ENCODE measurements around the gene FBXW8.

Gene FBXW8

DNA sequence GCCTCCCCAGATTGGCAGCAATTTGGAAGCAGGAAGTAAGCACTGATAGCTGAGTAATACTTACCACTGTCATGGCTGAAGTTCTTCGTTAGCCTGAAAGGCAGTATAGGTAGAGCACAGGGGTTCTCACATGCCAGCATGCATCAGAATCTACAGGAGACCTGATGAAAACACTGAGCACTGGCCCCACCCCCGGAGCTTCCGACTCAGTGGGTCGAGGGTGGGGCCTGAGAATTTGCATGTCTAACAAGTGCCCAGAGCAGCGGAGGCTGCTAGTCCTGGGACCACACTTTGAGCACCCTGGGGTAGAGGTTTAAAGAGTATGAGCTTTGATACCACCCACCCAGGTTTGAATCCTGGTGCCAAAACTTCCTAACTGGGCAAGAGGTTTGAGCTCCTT is 89.6 kb downstream of the FBXW8 start:
- no peak for DNase-seq

DNA sequence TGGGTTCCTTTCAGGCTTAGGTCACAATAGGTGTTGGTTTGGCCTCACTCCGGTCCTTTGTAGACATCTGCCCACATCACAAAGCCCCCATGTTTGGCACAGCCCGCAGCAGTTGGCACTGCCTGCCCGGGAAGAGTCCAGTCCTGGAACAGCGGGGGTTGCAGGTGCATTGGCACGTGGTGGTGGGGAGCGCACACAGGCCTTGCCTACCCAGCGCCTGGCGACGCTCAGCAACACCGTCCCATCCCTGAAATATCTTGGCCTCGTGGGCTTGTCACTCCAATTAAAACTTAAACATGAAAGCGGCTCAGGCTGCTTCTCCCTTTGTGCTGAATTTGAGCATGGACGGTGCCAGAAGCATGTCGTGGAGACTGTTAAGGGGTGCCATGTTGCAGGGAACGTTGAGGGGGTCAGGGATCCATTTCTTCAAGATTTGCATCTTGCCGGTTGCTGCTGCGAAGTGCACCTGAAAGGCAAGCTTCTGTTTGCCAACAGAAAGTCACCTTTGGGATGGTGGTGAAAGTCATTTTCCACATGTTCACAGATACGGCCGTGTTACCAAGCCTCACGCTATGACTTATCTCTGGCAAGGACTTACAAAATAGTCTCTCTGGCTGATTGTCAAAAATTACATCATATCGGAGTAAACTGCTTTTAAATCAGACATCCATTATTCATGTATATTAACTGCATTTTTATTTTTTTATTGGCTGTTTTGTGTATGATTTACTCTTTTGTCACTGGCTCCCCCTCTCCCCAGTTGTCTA is 91.5 kb downstream of the FBXW8 start:
- DNase-seq = no peak

DNA sequence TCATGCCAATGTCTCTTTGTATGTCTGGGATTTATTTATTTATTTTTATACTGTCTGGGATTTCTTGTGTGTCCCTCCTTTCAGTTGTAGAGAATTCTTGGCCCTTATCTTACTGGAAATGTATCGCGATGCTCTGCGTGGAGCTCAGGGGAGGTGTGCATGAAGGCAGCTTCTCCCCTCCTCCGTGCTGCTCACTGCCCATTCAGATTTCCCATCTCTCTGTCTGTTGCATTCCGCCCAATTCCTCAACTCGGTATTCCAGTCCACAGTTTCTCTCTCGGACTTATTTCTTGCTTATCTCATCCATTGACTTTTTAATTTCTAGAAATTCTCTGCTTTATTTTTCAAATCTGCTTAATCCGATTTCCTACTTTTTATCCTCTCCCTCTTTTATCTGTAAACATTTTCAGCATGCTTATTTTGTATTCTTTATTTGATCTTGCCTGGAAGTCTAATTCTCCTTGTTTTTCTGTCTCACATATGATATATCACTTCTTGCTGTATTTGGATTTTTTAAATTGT is 93.2 kb downstream of the FBXW8 start:
- DNase-seq = no peak

DNA sequence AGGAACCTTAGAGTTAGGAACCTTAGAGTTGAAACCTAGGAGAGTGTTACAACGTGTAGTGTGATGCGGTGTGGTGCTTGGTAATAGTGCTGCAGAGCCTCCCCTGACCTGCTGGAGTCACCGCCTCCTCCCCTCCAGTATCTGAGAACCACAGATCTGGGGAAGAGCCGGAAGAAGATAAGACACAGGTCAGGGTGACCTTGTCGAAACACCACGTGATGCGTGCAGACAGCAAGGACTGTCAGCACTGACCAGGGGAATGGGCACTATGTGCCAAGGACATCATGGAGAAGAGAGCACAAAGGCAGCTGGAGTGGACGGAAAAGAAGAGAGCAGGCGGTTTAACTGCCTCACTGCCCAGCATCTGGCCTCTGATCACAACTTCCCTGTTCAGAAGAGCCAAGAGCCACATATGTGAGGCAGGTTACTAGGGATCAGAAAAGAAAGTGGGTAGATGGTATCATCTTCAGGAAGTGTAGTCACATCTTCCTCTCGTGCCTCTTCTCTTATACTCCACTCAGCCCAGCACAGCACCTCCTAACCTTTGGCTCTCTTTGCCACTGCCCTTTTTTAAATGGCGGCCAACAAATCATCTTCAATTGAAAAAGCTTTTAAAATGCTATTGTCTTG is 94.8 kb downstream of the FBXW8 start:
- no peak for DNase-seq

DNA sequence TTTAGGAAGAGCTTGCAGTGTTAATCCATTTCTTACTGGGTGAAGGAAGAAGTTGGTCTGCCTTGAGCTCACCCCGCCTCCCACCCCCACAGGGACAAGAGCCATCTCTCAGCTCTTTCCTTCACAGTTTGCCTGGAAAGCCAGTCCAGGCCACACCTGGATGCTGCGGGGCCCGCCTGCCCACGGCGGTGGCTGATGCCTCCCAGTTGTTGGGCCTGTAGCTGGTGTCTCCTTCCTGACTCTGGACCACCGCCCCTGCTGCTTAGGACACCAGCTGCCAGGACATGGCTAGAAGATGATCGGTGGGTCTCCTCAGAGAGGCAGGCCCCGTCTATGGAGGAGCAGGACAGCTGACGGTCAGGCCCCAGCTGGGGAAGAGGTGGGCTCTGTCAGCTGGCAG is 95.6 kb downstream of the FBXW8 start:
- no peak for DNase-seq

DNA sequence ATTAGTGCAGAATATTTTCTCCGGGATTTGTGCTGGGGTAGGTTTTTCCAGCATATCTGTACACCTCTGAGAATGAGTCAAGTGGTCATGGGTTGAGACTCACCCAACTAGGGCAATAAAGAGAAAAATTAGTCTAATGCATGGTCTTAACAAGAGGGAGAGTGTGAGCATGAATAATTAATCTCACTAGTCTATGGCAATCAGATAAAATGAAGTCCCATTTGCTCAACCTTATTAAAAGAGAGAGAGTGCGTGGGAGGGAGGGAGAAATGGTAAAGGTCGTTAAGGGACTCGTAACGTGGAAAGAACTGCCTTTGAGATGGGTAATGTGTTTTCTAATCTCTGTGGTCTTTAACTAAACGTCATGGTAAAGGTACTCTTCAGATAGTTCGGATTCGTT is 96.8 kb downstream of the FBXW8 start:
- no peak for DNase-seq

DNA sequence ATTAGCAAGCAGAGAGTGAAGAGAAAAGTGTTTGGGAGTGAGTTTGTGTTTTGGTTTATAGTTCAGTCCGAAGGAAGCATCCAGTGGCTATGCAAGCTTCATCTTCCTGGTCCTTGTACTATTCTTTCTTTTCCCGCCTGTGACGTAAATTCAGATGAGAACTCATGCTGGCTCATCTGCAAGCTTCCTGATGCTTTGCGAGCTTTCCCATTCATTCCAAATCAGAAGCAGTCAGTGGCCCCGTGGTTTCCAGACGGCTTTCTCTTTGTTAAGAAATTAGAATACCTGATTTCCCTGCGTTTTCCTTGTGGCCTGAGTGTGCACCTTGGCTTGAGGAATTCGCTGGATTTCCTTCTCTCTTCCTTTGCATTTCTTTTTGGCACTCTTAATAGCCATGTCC is 99.0 kb downstream of the FBXW8 start:
- no peak for DNase-seq

DNA sequence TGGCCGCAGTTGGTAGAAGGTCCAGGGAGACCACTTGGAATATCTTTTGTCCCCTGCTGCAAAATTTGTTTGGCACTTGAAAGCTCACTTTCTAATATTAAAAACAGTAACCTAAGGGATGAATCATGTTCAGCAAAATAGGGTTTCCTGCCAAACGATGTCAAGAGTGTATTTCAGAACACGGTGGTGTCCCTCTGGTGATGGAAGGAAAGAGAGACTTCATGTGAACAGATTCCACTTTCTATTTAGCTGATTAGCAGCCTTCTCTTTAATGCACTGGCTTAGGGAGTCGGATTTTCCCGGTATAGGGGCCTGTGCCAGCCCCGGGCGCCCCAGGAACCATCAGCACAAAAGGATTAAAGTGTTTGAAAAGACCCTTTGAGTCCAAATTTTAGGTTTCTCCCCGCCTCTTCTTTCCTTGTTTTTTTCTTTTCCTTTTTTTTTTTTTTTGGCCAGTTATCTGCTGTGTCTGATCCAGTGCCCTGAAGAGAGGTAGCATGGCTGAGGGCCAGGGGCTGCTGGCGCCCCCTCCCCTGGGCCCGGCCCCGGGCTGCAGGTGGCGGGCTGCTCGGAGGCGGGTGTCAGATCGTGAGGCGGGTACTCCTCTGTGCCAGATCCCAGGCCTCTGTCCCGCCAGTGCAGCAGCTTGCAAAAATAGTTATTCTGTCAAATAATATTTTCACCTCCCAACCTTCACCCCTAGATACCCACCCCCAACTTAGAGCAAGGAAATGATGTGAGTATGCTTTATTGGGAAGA is 100.1 kb downstream of the FBXW8 start:
- DNase-seq = no peak

DNA sequence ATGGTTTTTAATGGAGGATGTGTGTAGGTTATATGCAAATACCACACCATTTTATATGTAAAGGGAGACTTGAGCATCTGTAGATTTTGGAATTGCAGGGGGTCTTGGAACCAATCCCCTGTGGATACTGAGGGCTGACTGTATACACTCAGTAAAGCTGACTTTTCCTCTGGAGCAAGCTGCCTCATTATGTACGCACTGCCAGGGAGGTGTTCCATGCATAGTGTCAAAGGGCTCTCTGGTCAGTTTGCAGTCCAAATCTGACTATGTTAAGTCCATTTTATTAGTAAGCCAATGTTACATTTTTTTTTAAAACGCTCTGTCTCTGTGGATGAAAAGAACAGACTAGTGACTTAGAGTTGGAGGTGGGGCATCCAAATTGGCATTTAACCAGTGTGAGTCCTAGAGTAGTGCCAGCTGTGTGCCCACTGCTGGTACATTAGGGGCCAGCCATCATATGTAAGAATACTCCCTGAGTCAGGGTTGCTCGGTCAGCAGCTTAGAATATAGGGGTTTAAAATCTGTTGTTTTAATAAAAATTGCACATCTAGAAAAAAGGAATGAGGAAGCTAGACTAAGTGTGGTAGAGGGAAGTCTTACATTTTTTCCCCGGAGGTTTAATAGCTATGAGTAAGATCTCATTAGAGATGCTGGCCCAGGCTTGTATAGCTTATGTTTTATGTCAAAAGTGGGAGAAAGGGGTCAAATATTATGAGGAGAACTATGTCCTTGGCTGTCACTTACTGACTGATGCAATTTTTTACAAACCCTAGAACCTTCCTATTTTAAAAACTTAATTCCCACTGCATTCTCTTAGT is 101.4 kb downstream of the FBXW8 start:
- no peak for DNase-seq

DNA sequence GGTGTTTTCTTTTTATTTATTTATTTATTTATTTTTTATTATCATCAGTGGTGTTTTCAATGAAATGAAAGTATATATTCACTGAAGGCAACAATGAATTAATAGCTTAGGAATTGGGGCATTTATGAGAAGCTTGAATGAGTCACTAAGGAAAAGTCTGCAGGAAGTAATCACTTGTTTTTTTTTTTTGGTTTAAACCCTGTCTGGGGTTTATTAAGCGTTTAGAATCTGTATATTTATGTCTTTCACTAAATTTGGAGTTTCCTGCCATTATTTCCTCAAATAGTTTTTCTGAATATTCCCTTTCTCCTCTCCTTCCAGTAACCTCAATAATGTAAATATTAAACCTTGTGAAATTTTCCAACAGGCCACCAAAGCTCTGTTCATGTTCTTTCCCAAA is 103.0 kb downstream of the FBXW8 start:
- DNase-seq = no peak

DNA sequence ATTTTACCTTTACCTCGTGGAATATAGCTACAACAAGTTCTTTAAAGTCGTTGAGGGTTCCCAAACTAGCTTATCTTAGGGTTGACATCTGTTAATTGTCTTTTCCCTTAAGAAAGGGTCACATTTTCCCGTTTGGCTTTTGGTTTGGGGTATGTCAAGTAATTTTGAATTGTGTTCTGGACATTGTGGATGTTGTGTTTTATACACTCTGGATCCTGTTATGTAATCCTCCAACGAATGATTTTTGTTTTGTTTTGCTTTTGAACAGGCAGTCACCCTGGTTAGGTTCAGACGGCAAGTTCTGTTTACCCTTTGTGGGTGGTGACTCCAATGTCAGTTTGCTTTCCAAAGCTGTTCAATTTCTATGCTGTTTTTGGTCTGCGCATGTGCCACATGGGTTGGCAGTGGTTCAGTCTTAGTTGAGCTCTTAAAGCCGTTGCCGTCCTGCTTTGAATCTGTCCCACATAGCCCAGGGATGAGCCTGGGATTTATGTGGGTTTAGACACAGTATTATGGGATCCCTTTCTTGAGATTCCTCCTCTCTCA is 103.7 kb downstream of the FBXW8 start:
- no peak for DNase-seq

DNA sequence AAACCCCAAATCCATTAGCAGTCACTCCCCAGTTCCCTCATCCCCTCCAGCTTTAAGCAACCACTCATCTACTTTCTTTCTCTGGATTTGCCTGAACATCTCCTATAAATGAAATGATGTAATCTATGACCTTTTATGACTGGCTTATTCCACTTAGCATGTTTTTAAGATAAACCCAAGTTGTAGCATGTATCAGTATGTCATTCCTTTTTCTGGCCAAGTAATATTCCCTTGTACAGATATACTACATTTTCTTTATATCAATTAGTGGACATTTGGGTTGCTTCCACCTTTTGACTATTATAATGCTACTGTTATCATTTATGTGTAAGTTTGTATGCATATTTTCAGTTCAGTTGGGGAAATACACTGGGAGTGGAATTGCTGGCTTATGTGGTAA is 105.1 kb downstream of the FBXW8 start:
- DNase-seq = no peak

DNA sequence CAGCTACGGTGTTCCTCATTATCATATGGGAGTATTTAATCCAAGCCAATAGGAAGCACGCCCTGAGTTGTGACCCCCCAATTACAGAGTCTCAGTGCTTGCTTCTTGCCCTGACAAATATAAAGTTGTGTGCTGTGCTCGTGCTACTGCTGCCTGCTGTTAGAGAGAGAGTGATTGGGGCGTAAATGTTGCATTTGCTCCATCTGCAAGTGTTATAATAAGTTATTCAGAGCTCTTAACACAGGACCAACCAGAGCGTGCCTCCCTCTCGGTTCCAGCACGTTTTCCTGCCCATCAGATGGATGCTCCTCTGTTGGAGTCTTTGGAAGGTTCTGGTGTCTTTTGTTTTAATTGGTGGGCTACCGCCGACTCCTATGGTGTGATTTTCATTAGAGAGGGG is 107.1 kb downstream of the FBXW8 start:
- DNase-seq = no peak

DNA sequence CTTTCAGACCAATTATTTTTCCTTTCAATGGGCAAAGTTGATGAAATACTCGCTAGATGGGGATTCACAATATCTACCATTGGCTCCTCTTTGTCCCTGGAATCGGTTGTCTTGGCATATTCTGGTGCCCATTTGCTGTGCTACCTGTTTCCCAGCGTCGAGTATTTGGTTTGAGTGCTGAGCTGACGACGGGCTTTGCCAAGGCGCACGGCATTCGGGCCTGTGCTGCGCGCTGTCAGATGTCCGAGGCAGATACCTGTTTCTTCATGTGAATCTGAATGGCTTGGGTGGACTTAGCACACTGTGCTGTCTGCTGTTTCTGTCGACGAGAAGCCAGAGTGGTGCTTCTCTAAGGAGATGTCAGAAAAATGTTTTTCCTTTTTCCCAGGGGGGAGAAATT is 107.5 kb downstream of the FBXW8 start:
- DNase-seq = no peak

DNA sequence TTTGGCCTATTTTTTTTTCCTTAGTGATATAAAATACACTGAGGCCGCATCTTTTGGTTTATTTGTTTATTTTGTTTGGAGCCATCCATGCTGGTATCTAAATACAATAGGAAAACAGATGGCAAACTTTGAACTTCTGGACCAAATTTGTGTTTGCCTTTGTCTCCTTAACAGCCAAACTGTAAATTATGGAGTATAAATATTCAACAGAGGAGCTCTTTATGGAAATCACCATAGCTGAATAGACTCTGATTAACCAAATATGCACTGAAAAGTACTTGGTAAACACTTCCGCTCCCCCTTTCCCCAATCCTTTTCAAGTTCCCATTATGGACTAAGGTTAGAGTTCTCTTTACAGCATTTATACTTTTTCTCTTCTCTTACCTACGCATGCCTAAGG is 107.9 kb downstream of the FBXW8 start:
- no peak for DNase-seq

DNA sequence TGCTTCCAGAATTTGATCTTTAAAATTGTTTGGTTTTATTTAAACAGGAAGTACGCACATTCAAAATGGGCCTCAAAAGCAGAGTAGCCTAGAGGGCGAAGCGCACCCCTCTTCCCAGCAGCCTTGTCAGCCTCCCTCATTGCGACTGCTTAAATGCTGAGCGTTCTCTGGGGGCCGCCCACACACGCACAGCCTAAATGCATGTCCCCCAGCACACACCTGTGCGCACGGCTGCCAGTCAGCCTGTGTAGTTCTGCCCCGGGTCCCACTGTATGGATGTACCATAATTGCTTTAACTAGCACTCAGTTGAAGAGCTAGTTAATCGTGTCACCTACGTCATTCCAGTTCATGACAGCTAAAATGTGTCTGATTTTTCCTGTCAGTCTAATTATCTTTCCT is 109.1 kb downstream of the FBXW8 start:
- no peak for DNase-seq

DNA sequence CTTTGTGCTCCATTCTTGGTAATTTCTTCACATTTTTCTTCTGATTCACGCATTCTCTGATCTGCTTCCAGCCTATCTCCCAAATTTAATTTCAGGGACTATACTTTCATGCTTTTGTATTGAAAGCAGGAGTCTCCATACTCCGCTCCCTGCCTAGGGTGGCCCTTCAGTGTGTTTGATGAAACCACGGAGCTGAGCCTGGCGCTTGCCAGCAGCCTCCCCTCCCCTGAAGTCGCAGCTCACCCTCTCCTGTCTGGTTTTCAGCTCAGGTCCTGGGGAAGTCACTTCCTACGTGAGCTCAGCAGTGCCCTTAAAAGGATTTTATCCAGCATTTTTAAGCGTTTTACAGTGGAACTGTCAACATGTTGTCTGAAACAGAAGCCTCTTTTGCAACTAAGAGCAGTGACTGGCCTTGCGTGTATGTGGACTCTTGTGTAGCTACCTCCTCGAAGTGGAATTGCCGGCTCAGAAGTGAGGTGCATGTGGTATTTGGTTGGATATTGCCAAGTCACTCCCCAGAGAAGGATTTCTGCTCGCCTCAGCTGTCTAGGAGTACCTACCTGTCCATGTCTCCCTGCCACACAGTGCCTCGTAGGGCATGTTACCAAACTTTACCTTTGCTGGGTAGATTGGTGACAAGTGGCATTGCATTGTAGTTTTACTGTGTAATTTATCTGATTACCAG is 109.9 kb downstream of the FBXW8 start:
- no peak for DNase-seq

DNA sequence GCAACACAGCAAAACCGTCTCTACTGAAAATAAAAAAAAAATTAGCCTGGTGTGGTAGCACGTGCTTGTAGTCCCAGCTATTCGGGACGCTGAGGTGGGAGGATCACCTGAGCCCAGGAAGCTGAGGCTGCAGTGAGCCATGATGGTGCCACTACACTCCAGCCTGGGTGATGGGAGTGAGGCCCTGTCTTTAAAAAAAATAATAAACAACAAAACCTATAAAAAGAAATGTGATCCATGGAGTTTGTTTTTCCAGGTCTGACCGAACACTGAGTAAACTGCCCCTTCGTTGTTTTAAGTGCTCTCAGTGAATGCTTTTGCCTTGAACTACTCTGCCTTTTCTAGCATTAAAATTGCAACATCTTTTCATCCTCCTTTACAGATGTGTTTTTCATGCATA is 111.7 kb downstream of the FBXW8 start:
- DNase-seq = no peak

DNA sequence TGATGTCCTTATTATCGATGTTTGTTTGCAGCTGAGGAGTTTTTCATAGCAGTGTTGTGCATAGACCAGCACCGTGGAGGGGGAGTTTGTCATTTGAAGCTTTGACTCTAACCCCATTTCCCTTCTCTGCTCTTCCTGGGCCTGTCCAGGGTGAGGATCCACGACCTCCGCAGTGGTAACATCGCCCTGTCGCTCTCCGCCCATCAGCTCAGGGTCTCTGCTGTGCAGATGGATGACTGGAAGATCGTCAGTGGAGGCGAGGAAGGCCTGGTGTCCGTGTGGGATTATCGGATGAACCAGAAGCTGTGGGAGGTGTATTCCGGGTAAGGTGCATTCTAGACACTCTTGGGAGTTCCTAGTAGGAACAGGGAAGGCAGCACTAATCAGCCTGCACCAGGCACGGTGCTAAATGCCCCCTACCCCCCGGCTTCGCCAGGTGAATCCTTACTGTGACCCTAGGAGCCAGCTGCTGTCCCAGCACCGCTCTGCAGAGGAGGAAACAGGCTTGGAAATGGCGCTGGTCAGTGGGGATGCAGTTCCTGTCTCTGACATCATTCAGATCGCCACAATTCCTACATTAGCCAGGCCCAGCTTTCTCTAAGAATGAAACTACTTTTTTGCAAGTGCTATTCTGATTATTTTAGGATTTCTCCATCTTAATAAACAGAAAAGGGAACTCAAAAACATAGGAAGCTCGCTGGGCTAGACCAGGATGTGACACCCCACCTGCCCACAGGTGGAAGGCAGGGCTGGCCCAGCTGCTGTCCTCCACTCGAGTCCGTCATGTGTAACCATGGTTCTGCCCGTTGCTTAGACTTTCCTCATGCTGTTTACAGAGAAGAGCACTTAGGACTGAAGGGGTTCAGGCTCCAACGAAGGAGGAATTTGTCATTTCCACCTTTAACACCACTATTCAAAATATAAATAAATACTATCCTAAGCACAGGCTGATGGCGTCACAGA is 113.5 kb downstream of the FBXW8 start:
- no peak for DNase-seq

DNA sequence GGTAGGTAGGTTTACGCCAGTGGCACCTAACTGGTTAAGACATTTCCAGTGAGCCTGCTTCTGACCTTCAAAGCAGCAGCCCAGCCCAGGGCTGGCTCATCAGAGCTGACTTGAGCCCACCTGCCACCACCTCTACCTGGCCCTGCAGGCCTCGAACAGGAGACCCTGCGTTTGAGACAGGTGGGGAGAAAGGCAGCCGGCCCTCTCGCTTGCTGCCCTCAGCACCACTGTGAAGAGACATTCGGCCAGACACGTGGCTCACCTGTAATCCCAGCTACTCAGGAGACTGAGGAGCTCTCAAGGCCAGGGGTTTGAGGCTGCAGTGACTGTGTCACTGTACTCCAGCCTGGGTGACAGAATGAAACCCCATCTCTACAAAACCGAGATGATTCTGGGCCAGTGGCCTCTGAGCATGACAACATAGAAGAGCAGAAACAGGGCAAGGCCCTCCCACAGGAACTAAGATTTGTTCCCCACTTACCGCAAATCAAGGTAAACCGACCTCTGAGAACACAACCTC is 114.3 kb downstream of the FBXW8 start:
- no peak for DNase-seq
